ENCODE data around the gene CDCA5.
A peak's percentile ranks its signal among the peaks of the same experiment; 100 is the strongest.
"Not testable (repeated sequence)": the region's sequence is repeated elsewhere in the genome, so short reads cannot be mapped to it uniquely, and the experiment has no call there.

Gene CDCA5

DNA sequence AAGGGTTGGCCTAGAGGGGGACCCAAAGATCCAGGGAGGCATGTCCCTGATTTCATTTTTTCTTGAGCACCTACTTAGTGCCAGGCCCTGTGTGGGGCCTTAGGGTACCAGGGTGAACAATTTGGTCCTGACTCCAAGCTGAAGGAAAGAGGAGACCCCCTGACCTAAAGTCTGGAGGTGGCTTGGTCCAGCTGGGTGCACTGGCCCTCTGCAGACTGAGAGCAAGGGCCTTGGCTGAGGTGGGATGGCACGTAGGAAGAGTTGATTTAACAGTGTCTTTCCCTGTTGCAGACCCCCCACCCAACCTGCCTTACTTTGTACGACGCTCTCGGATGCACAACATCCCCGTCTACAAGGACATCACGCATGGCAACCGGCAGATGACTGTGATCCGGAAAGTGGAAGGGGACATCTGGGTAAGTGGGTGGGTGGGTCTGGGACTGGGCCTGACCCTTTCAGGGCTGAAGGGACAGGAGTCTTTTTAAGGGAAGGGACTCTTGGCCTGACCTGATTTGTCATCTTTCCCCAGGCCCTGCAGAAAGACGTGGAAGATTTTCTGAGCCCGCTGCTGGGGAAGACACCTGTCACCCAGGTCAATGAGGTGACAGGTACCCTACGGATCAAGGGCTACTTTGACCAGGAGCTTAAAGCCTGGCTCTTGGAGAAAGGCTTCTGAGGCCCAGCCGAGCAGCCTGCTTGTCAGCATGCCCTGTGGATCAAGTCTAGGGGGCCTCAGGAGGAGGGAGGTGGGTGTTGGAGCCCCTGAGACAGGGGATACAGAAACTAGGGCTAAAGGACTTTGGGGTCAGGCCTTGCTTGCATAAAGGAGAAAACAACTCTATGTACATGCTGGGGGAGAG, 41.6 kb upstream of the CDCA5 start:
- no peak for DNase-seq (ENCODE audit: low read depth)
- in situ Hi-C loops (cut with HindIII; ENCODE audit: low sequenced_read_pairs): no loop called here
- TF ChIP-seq, protein P1, sequence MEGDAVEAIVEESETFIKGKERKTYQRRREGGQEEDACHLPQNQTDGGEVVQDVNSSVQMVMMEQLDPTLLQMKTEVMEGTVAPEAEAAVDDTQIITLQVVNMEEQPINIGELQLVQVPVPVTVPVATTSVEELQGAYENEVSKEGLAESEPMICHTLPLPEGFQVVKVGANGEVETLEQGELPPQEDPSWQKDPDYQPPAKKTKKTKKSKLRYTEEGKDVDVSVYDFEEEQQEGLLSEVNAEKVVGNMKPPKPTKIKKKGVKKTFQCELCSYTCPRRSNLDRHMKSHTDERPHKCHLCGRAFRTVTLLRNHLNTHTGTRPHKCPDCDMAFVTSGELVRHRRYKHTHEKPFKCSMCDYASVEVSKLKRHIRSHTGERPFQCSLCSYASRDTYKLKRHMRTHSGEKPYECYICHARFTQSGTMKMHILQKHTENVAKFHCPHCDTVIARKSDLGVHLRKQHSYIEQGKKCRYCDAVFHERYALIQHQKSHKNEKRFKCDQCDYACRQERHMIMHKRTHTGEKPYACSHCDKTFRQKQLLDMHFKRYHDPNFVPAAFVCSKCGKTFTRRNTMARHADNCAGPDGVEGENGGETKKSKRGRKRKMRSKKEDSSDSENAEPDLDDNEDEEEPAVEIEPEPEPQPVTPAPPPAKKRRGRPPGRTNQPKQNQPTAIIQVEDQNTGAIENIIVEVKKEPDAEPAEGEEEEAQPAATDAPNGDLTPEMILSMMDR (IDR thresholded peaks at IDR 0.05; ENCODE audit: low read depth, low read length, missing control alignments): no peak
- no peak overlapping the region for H3K4me3 ChIP-seq (ENCODE audit: low read depth, low read length)

DNA sequence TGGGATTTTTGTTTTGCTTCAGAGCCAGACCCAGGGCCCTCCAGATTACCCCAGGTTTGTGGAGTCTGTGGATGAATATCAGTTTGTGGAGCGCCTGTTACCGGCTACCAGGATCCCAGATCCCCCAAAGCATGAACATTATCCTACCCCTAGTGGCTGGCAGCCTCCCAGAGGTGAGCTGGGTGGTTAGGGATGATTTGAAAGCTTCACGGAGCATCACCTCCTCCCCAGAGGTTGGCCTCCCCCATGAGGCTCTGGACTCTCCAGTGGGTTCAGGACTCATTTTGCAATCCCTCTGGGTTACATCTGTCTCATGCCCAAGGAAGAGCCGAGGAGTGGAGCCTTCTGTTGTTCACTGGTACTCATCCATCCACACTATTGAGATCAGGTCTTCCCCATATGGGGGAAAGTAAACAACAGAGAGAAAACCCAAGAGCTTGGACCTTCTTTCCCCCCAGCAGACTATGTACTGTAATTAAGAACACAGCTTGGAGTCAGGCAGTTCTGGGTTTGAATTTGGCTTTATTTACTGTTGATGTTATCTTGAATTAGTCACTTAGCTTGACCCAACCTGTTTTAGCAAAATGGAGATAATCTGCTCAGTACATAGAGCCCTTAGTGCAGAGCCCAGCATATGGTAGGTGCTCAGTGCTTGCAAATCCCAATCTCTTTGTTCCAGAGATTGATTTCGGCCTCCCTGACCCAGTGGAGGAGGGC, 40.8 kb upstream of the CDCA5 start:
- no peak overlapping the region for H3K4me3 ChIP-seq (ENCODE audit: low read depth, low read length)
- no peak for DNase-seq (ENCODE audit: low read depth)
- TF ChIP-seq, protein P1 (IDR thresholded peaks at IDR 0.05; ENCODE audit: low read depth, low read length, missing control alignments): no peak
- in situ Hi-C loops (cut with HindIII; ENCODE audit: low sequenced_read_pairs): no loop called here

DNA sequence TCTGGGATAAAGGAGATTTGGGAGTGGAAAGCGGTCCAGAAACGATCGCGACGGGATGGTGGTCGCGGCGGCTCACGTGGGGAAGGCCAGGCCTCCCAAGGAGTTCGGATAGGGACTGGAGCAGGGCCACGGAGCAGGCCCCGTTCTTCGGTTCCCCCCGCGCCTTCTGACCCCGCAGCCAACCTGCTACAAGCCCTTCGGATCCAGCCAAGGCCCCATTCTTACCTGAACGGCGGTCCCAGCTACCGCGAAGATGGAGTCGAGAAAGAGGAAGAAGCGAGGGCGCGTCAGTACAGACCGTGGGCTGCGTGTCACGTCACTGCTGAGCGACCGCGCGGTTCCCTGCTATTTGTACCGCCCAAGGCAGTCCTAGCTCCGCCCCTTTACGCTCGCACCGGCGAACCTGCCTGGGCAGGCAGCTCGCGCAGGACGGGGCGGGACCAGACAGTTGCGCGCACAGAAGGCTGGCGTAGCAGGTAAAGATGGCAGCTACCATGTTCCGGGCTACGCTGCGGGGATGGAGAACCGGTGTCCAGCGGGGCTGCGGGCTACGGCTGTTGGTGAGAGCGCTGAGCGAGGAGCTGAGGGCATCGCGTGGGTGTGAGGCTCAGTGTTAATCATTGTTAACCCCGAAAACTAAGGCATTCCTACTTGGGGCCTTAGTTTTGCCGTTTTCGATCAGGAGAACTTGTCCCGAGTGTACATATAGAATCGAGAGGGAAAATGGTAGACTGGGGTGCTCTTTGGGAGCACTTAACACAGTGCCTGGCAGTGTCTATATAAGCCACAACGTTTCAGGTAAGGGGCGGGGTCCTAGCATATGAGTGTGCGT, 38.2 kb upstream of the CDCA5 start, which contains the start of the genes FAU and MRPL49:
TSS of gene FAU (minus strand) at position 270 of the 832 bp plus-strand sequence. CDS start 321 bp downstream, outside the sequence.
TSS of gene MRPL49 (plus strand) at position 457 of the 832 bp plus-strand sequence. CDS start at position 483, 26 bp downstream.
- H3K4me3 ChIP-seq (ENCODE audit: low read depth, low read length): peak within 1 kb of the TSS; percentile 99
- peak; percentile 92 for DNase-seq (ENCODE audit: low read depth)
- TF ChIP-seq, protein P1 (IDR thresholded peaks at IDR 0.05; ENCODE audit: low read depth, low read length, missing control alignments): no peak
- in situ Hi-C loops (cut with HindIII; ENCODE audit: low sequenced_read_pairs): no loop called here

DNA sequence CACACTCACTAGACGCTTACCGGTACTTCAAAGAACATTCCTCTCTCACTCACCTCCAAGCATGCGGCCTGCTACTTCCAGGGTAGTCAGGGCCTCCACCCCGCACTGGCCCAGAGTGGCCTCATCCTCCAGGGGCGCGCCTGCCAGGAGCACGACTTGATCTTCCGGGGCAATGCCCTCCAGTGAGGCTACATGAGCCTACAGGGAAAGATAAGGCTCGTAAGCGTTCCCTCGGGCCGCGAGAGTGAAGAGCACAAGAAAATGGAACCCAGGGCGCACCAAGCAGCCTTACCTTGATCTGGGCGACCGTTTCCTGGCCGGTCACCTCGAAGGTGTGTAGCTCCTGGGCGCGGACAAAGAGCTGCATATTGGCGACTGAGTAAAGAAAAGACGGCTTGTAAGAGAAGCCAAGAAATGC, 37.6 kb upstream of the CDCA5 start:
- H3K4me3 ChIP-seq (ENCODE audit: low read depth, low read length): peak overlapping the region; percentile 99
- TF ChIP-seq, protein P1 (IDR thresholded peaks at IDR 0.05; ENCODE audit: low read depth, low read length, missing control alignments): no peak
- in situ Hi-C loops (cut with HindIII; ENCODE audit: low sequenced_read_pairs): no loop called here
- DNase-seq (ENCODE audit: low read depth): no peak

DNA sequence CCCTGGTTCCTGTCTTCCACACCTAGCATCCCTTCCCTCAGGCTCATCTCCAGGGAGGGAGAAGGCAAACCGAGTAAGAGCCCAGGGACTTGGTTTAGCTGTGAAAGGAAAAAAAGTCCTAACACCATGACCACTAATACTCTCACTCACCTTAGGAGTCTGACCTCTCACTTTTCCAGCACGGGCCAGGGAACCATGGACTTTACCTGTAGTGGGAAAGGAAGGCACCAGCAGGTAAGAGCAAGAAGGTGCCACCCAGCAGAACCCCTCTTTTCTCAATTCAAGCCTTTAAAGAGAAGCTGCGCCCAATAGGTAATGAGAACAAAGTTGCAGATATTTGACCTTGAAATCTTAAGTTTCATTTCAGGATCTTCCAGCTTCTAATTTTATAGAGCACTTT, 37.0 kb upstream of the CDCA5 start:
- no peak for DNase-seq (ENCODE audit: low read depth)
- TF ChIP-seq, protein P1 (IDR thresholded peaks at IDR 0.05; ENCODE audit: low read depth, low read length, missing control alignments): no peak
- peak overlapping the region; percentile 99 for H3K4me3 ChIP-seq (ENCODE audit: low read depth, low read length)
- in situ Hi-C loops (cut with HindIII; ENCODE audit: low sequenced_read_pairs): no loop called here

DNA sequence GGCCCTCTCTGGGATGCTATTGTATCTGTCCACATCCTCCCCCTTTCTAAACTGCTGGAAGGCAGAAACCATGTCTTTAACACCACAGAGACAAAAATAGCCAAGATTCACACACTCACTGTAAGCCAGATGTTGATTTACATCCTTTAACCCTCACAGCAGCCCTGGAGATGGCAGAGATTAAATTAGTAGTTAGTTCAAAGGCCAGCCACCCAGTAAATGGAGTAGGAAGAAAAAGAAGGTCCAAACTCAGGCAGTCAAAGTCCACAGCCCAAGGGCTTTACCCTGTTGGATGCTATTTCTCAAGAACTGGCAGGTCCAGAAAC, 35.8 kb upstream of the CDCA5 start:
- no peak overlapping the region for H3K4me3 ChIP-seq (ENCODE audit: low read depth, low read length)
- TF ChIP-seq, protein P1 (IDR thresholded peaks at IDR 0.05; ENCODE audit: low read depth, low read length, missing control alignments): no peak
- in situ Hi-C loops (cut with HindIII; ENCODE audit: low sequenced_read_pairs): no loop called here

DNA sequence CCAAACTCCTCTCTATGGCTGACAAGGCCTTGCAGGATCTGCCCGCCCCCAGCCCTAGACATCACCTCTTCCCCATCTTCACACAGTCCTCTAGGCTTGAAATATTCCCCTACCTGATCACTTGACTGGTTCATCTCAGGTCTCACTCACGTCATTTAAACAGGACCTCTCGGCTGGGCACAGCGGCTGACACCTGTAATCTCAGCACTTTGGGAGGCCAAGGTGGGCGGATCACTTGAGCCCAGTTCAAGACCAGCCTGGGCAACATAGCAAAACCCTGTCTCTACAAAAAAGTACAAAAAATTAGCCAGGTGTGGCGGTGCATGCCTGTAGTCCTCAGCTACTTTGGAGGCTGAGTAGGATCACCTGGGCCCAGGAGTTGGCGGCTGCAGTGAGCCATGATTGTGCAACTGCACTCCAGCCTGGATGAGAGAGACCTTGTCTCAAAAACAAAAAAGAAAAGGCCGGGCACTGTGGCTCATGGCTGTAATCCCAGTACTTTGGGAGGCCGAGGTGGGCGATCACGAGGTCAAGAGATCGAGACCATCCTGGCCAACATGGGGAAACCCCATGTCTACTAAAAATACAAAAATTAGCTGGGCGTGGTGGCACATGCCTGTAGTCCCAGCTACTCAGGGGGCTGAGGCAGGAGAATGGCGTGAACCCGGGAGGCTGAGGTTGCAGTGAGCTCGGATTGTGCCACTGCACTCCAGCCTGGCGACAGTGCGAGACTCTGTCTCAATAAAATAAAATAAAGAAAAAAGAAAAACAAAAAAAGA, 35.2 kb upstream of the CDCA5 start:
- in situ Hi-C loops (cut with HindIII; ENCODE audit: low sequenced_read_pairs): not testable (repeated sequence)

More for the DNA sequence above, 35.8 kb upstream of the CDCA5 start:
- no peak for DNase-seq (ENCODE audit: low read depth)

More for the DNA sequence above, 35.2 kb upstream of the CDCA5 start:
- not testable (repeated sequence) for H3K4me3 ChIP-seq (ENCODE audit: low read depth, low read length); DNase-seq (ENCODE audit: low read depth)

Data from astrocyte of the cerebellum (primary cell).